OCI-LY1 (cell line): Measurements from ENCODE around the gene METTL27.

ENCODE experiments used
- EZH2 ChIP-seq: fragments of 200-600 bp; sonication (generic), shearing (Covaris generic); IDR thresholded peaks from 2 replicates; pipeline ENCODE4 v1.8.0; 2017; ENCODE audit warnings: borderline replicate concordance, mixed run types, mild to moderate bottlenecking, antibody characterized with exemption, low read length, moderate library complexity, mixed read lengths
- TF ChIP-seq, protein P1 (sequence below): fragments of 200-600 bp; sonication (generic), shearing (Covaris generic); IDR thresholded peaks from 2 replicates; pipeline ENCODE4 v1.5.1; 2017; ENCODE audit warnings: mild to moderate bottlenecking, antibody characterized with exemption, low read length, moderate library complexity, mixed read lengths

GRCh38 chr7:73885433-73885974 lies 43.2 kb upstream of the METTL27 start:
- TF ChIP-seq, protein P1, sequence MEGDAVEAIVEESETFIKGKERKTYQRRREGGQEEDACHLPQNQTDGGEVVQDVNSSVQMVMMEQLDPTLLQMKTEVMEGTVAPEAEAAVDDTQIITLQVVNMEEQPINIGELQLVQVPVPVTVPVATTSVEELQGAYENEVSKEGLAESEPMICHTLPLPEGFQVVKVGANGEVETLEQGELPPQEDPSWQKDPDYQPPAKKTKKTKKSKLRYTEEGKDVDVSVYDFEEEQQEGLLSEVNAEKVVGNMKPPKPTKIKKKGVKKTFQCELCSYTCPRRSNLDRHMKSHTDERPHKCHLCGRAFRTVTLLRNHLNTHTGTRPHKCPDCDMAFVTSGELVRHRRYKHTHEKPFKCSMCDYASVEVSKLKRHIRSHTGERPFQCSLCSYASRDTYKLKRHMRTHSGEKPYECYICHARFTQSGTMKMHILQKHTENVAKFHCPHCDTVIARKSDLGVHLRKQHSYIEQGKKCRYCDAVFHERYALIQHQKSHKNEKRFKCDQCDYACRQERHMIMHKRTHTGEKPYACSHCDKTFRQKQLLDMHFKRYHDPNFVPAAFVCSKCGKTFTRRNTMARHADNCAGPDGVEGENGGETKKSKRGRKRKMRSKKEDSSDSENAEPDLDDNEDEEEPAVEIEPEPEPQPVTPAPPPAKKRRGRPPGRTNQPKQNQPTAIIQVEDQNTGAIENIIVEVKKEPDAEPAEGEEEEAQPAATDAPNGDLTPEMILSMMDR = no peak
- TF ChIP-seq EZH2 = no peak
